Measurements from ENCODE around the gene ZNF438.
"Not testable (repeated sequence)": the region's sequence is repeated elsewhere in the genome, so short reads cannot be mapped to it uniquely, and the experiment has no call there.

DNA sequence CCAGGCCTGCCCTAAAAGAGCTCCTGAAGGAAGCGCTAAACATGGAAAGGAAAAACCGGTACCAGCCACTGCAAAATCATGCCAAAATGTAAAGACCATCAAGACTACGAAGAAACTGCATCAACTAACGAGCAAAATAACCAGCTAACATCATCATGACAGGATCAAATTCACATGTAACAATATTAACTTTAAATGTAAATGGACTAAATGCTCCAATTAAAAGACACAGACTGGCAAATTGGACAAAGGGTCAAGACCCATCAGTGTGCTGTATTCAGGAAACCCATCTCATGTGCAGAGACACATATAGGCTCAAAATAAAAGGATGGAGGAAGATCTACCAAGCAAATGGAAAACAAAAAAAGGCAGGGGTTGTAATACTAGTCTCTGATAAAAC is 82.4 kb downstream of the ZNF438 start:
- TF ChIP-seq, protein P1, sequence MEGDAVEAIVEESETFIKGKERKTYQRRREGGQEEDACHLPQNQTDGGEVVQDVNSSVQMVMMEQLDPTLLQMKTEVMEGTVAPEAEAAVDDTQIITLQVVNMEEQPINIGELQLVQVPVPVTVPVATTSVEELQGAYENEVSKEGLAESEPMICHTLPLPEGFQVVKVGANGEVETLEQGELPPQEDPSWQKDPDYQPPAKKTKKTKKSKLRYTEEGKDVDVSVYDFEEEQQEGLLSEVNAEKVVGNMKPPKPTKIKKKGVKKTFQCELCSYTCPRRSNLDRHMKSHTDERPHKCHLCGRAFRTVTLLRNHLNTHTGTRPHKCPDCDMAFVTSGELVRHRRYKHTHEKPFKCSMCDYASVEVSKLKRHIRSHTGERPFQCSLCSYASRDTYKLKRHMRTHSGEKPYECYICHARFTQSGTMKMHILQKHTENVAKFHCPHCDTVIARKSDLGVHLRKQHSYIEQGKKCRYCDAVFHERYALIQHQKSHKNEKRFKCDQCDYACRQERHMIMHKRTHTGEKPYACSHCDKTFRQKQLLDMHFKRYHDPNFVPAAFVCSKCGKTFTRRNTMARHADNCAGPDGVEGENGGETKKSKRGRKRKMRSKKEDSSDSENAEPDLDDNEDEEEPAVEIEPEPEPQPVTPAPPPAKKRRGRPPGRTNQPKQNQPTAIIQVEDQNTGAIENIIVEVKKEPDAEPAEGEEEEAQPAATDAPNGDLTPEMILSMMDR (conservative IDR thresholded peaks at IDR 0.05) = not testable (repeated sequence)
- TF ChIP-seq ZFX (IDR thresholded peaks at IDR 0.05) = not testable (repeated sequence)
